GM10266 (cell line): Measurements from ENCODE around the gene IQGAP1.
"Not testable (repeated sequence)": the region's sequence is repeated elsewhere in the genome, so short reads cannot be mapped to it uniquely, and the experiment has no call there.

Experiments used
- DNase-seq: peaks from one replicate; pipeline ENCODE4 v3.0.0; 2012; ENCODE audit errors: extremely low spot score
- TF ChIP-seq, protein P1 (sequence below): IDR thresholded peaks from 2 replicates; pipeline ENCODE4 v1.5.1; 2012; ENCODE audit warnings: mild to moderate bottlenecking, low read depth; ENCODE audit not compliant: control insufficient read depth, insufficient read depth; ENCODE audit errors: missing control alignments

The IQGAP1 gene

DNA sequence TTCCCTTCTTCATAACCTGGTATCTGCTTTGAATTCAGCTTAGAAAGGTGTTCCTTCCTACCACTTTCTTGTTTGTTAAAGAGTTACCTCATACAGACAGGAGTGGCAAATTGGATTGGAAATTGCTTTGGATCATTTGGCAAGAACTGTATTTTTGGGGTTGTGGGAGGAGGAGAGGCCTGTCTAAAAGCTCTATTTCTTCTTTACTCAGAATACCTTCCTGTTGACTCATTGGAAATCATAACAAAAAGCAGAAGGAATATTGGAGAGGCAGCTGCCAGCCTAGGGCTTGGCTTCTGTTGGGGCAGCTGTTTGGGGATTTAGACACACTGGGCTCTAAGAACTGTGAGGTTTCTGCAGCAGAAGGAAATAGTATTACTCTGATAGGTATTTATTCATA lies 14.2 kb downstream of the IQGAP1 start:
- TF ChIP-seq, protein P1, sequence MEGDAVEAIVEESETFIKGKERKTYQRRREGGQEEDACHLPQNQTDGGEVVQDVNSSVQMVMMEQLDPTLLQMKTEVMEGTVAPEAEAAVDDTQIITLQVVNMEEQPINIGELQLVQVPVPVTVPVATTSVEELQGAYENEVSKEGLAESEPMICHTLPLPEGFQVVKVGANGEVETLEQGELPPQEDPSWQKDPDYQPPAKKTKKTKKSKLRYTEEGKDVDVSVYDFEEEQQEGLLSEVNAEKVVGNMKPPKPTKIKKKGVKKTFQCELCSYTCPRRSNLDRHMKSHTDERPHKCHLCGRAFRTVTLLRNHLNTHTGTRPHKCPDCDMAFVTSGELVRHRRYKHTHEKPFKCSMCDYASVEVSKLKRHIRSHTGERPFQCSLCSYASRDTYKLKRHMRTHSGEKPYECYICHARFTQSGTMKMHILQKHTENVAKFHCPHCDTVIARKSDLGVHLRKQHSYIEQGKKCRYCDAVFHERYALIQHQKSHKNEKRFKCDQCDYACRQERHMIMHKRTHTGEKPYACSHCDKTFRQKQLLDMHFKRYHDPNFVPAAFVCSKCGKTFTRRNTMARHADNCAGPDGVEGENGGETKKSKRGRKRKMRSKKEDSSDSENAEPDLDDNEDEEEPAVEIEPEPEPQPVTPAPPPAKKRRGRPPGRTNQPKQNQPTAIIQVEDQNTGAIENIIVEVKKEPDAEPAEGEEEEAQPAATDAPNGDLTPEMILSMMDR = no peak
- no peak for DNase-seq

DNA sequence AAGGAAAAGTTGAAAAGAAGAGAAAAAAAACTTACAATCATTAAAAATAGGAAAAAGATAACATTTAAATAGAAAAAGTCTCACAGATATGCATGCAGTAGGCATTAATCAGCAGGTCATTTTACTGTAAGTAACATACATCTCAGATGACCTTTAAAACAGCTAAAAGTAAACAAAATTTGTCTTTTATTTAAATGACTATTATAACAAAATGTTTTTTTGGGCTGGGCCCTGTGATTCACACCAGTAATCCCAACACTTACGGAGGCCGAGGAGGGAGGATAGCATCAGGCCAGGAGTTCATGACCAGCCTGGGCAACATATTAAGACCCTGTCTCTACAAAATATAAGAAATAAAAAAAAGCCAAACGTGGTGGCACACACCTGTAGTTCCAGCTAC lies 14.7 kb downstream of the IQGAP1 start:
- no peak for DNase-seq
- TF ChIP-seq, protein P1 = no peak

DNA sequence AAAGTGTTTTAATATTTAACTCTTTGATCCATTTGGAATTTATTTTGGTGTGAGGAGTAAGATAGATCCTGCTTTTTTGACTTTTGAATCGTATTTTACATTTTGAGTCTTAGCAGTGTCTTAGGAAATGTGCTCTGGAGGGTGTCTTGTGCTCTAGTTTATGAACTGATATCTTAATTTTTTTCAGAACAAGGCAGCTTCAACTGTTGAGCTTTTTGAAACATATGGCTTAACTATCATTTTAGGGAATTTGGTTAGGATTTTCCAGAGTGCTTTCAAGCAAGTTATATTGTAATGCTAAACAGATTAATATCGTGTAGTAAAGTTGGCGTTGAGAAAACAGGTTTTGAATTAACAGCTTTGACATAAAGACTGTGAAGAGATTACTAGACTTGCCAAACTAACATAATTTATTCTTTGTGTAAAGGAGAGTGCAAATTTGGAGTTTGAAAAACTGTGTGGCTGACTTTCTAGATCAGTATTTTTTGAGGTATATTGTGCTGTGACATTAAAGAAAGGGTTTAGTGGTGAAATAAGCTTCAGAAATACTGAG lies 17.1 kb downstream of the IQGAP1 start:
- no peak for DNase-seq
- TF ChIP-seq, protein P1 = no peak

DNA sequence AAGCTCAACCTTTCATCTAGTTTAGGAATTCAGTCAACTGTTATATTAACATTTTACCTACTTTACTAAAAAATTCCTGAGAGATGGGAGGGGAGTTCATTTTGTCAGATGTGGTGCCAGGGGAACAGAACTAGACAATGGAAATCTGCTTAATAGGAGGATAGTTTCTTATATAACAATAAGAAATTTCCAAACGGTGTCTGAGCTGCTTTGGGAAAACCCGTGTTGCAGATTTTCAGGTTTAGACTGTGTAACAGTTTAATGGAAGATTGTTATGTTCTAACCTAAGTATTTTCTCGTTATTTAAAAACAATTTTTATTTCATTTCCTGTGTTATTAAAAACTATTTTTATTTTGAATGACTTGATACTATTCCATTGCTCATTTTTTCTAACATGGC lies 19.3 kb downstream of the IQGAP1 start:
- DNase-seq = no peak
- TF ChIP-seq, protein P1 = no peak

DNA sequence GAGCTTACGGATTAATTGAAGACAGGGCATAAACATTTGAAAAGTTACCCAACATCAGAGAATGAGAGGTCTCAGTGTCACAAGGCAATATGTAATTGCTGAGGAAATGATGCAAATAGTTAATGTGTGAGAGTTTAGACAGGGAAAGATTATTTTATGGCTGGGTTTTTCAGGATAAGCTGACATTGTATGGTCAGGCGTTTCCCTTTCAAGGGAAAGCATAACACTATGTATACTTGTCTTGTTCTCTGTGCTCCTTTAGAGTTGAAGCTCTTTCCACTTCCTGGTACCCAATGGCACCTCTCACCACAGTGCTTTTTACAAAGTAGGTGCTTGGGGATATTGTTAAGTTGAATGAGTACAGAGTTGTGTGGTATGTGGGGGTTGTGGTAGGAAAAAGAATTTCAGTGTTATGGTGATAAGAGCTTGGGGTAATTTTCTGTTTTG lies 19.9 kb downstream of the IQGAP1 start:
- TF ChIP-seq, protein P1 = no peak

DNA sequence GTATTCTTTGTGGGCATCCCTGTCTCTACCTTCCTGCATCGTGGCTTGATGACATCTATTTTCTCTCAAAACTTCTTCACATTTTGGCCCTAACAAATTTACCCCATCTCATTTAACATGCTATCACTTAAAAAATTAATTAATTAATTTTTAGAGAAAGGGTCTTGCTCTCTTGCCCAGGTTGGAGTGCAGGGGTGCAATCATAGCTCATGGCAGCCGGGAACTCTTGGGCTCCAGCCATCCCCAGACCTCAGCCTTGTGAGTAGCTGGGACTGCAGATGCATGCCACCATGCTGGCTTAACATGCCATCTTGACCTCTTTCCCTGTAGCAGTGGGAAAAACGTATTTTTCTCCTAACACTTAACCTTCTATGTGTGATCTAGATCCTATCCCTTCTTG lies 20.6 kb downstream of the IQGAP1 start:
- TF ChIP-seq, protein P1 = no peak
- no peak for DNase-seq

More for the DNA sequence above, 19.9 kb downstream of the IQGAP1 start:
- no peak for DNase-seq

DNA sequence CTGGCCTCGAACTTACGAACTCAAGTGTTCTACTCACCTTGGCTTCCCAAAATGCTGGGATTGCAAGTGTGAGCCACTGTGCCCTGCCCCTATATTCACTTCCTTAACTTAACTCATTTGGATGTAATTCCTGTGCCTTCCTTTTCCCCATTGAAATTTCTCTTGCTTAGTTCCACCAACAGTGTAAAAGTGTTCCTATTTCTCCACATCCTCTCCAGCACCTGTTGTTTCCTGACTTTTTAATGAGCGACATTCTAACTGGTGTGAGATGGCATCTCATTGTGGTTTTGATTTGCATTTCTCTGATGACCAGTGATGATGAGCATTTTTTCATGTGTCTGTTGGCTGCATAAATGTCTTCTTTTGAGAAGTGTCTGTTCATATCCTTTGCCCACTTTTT lies 21.5 kb downstream of the IQGAP1 start:
- DNase-seq = not testable (repeated sequence)

DNA sequence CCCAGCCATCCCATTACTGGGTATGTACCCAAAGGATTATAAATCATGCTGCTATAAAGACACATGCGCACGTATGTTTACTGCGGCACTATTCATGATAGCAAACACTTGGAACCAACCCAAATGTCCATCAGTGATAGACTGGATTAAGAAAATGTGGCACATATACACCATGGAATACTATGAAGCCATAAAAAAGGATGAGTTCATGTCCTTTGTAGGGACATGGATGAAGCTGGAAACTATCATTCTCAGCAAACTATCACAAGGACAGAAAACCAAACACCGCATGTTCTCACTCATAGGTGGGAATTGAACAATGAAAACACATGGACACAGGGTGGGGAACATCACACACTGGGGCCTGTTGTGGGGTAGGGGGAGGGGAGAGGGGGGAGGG lies 22.3 kb downstream of the IQGAP1 start:
- not testable (repeated sequence) for DNase-seq
